GM21723 (cell line): ENCODE measurements around the gene ATP6V0B.

ENCODE experiments used
- ATAC-seq: cut with Tn5 transposase; IDR thresholded peaks from one replicate; pipeline ENCODE4 v1.9.1; 2021; ENCODE audit warnings: mild to moderate bottlenecking, moderate library complexity; ENCODE audit not compliant: unreplicated experiment

The ATP6V0B gene

GRCh38 chr1:44024903-44025525 is 50.3 kb downstream of the ATP6V0B start:
- ATAC-seq = no peak

- ATAC-seq = no peak
Observed at GRCh38 chr1:44025816-44026215, 51.1 kb downstream of the ATP6V0B start.

GRCh38 chr1:44027320-44027719 is 52.6 kb downstream of the ATP6V0B start:
- no peak for ATAC-seq
